Memory B cell (primary cell): Measurements from ENCODE around the gene GRXCR2.

ENCODE experiments used
- ATAC-seq: fragments of 150-1000 bp; cut with Tn5 transposase; 2 replicates; pipeline ENCODE4 v1.10.0; 2021; ENCODE audit warnings: low read depth, mild to moderate bottlenecking, moderate library complexity
- DNase-seq, 2 donors: peaks; one replicate each; pipeline ENCODE4 v3.0.0; 2022; ENCODE audit warnings: low spot score in 2 of 2
- H3K27ac Mint-ChIP-seq: one replicate; pipeline ENCODE4 v1.8.0; 2022; ENCODE audit warnings: mild to moderate bottlenecking, moderate library complexity, mixed read lengths
- H3K27me3 Mint-ChIP-seq: one replicate; pipeline ENCODE4 v1.8.0; 2022; ENCODE audit warnings: mixed read lengths
- H3K36me3 Mint-ChIP-seq: one replicate; pipeline ENCODE4 v1.8.0; 2022; ENCODE audit warnings: mild to moderate bottlenecking, mixed read lengths
- H3K4me1 Mint-ChIP-seq: one replicate; pipeline ENCODE4 v1.8.0; 2022; ENCODE audit warnings: mixed read lengths
- H3K4me3 Mint-ChIP-seq: one replicate; pipeline ENCODE4 v1.8.0; 2022; ENCODE audit warnings: mild to moderate bottlenecking, moderate library complexity, mixed read lengths
- H3K9me3 Mint-ChIP-seq: one replicate; pipeline ENCODE4 v1.8.0; 2022; ENCODE audit warnings: mixed read lengths

Gene GRXCR2

GRCh38 chr5:145872914-145873313, at the start of gene GRXCR2:
GRXCR2 (minus strand) TSS chr5:145873014; CDS start chr5:145872968, 46 bp downstream.
- ATAC-seq (no peak), DNase-seq (no peak)
- H3K27me3 Mint-ChIP-seq = peaks cover 9% of the 10 kb centered on the region
- no peak within 1 kb of the TSS for H3K4me3 Mint-ChIP-seq
- no peaks in the 10 kb centered on the region for H3K4me1 Mint-ChIP-seq
- H3K27ac Mint-ChIP-seq = no peak within 1 kb of the TSS
- no peaks in the 10 kb centered on the region for H3K9me3 Mint-ChIP-seq
- H3K36me3 Mint-ChIP-seq = no peaks in the 10 kb centered on the region

GRCh38 chr5:145922059-145922458, 49.2 kb upstream of the GRXCR2 start:
- no peak for ATAC-seq
- Mint-ChIP-seq H3K4me1 (no peaks in the 10 kb centered on the region), H3K27me3 (peaks cover 1% of the 10 kb centered on the region)

GRCh38 chr5:145921211-145921610, 48.4 kb upstream of the GRXCR2 start:
- no peaks in the 10 kb centered on the region for H3K4me1 Mint-ChIP-seq
- peaks cover 1% of the 10 kb centered on the region for H3K27me3 Mint-ChIP-seq
- H3K4me3 Mint-ChIP-seq = no peak overlapping the region
- ATAC-seq = no peak
- H3K36me3 Mint-ChIP-seq = no peaks in the 10 kb centered on the region
- no peak overlapping the region for H3K27ac Mint-ChIP-seq
- H3K9me3 Mint-ChIP-seq = no peaks in the 10 kb centered on the region
- DNase-seq = no peak

More at GRCh38 chr5:145922059-145922458, 49.2 kb upstream of the GRXCR2 start:
- DNase-seq = no peak
- Mint-ChIP-seq H3K4me3 (no peak overlapping the region), H3K27ac (no peak overlapping the region), H3K9me3 (no peaks in the 10 kb centered on the region), H3K36me3 (no peaks in the 10 kb centered on the region)

- Mint-ChIP-seq H3K27me3 (peaks cover 1% of the 10 kb centered on the region), H3K9me3 (no peaks in the 10 kb centered on the region)
Measured at GRCh38 chr5:145920542-145921210, 47.9 kb upstream of the GRXCR2 start.

GRCh38 chr5:145919413-145919812, 46.6 kb upstream of the GRXCR2 start:
- H3K27ac Mint-ChIP-seq = no peak overlapping the region
- no peak overlapping the region for H3K4me3 Mint-ChIP-seq
- peaks cover 3% of the 10 kb centered on the region for H3K4me1 Mint-ChIP-seq
- H3K9me3 Mint-ChIP-seq = no peaks in the 10 kb centered on the region
- ATAC-seq = no peak
- H3K27me3 Mint-ChIP-seq = peaks cover 3% of the 10 kb centered on the region
- no peak for DNase-seq
- no peaks in the 10 kb centered on the region for H3K36me3 Mint-ChIP-seq

More at GRCh38 chr5:145920542-145921210, 47.9 kb upstream of the GRXCR2 start:
- peaks cover 3% of the 10 kb centered on the region for H3K4me1 Mint-ChIP-seq
- H3K36me3 Mint-ChIP-seq = no peaks in the 10 kb centered on the region
- no peak overlapping the region for H3K4me3 Mint-ChIP-seq
- no peak overlapping the region for H3K27ac Mint-ChIP-seq
- ATAC-seq (no peak), DNase-seq (no peak)

GRCh38 chr5:145918397-145918796, 45.6 kb upstream of the GRXCR2 start:
- DNase-seq (no peak), ATAC-seq (no peak)
- no peak overlapping the region for H3K4me3 Mint-ChIP-seq
- H3K36me3 Mint-ChIP-seq = no peaks in the 10 kb centered on the region
- no peak overlapping the region for H3K27ac Mint-ChIP-seq
- no peaks in the 10 kb centered on the region for H3K9me3 Mint-ChIP-seq
- H3K27me3 Mint-ChIP-seq = peaks cover 3% of the 10 kb centered on the region
- peaks cover 3% of the 10 kb centered on the region for H3K4me1 Mint-ChIP-seq

- no peaks in the 10 kb centered on the region for H3K36me3 Mint-ChIP-seq
- H3K4me1 Mint-ChIP-seq = peaks cover 3% of the 10 kb centered on the region
- no peaks in the 10 kb centered on the region for H3K9me3 Mint-ChIP-seq
- DNase-seq (no peak), ATAC-seq (no peak)
- H3K4me3 Mint-ChIP-seq = no peak overlapping the region
- no peak overlapping the region for H3K27ac Mint-ChIP-seq
- H3K27me3 Mint-ChIP-seq = peaks cover 3% of the 10 kb centered on the region
Measured at GRCh38 chr5:145917288-145917687, 44.5 kb upstream of the GRXCR2 start.

- Mint-ChIP-seq H3K9me3 (no peaks in the 10 kb centered on the region), H3K36me3 (no peaks in the 10 kb centered on the region), H3K27me3 (peaks cover 2% of the 10 kb centered on the region), H3K4me1 (peaks cover 3% of the 10 kb centered on the region), H3K27ac (no peak overlapping the region), H3K4me3 (no peak overlapping the region)
- ATAC-seq (no peak), DNase-seq (no peak)
Measured at GRCh38 chr5:145915970-145916638, 43.3 kb upstream of the GRXCR2 start.

- H3K27ac Mint-ChIP-seq = no peak overlapping the region
Measured at GRCh38 chr5:145913701-145914100, 40.9 kb upstream of the GRXCR2 start.

GRCh38 chr5:145912594-145912993, 39.8 kb upstream of the GRXCR2 start:
- Mint-ChIP-seq H3K27ac (no peak overlapping the region), H3K36me3 (no peaks in the 10 kb centered on the region)

More at GRCh38 chr5:145913701-145914100, 40.9 kb upstream of the GRXCR2 start:
- peaks cover 3% of the 10 kb centered on the region for H3K4me1 Mint-ChIP-seq
- peaks cover 2% of the 10 kb centered on the region for H3K27me3 Mint-ChIP-seq
- no peaks in the 10 kb centered on the region for H3K36me3 Mint-ChIP-seq
- H3K4me3 Mint-ChIP-seq = no peak overlapping the region
- H3K9me3 Mint-ChIP-seq = no peaks in the 10 kb centered on the region
- ATAC-seq (no peak), DNase-seq (no peak)

GRCh38 chr5:145912019-145912418, 39.2 kb upstream of the GRXCR2 start:
- ATAC-seq (no peak), DNase-seq (no peak)
- Mint-ChIP-seq H3K4me1 (peaks cover 3% of the 10 kb centered on the region), H3K36me3 (no peaks in the 10 kb centered on the region), H3K9me3 (no peaks in the 10 kb centered on the region), H3K27ac (no peak overlapping the region), H3K4me3 (no peak overlapping the region), H3K27me3 (peaks cover 2% of the 10 kb centered on the region)

More at GRCh38 chr5:145912594-145912993, 39.8 kb upstream of the GRXCR2 start:
- H3K4me1 Mint-ChIP-seq = peaks cover 3% of the 10 kb centered on the region
- H3K27me3 Mint-ChIP-seq = peaks cover 2% of the 10 kb centered on the region
- no peak for ATAC-seq
- H3K9me3 Mint-ChIP-seq = no peaks in the 10 kb centered on the region
- no peak for DNase-seq
- no peak overlapping the region for H3K4me3 Mint-ChIP-seq

GRCh38 chr5:145911164-145911563, 38.4 kb upstream of the GRXCR2 start:
- Mint-ChIP-seq H3K27me3 (peaks cover 5% of the 10 kb centered on the region), H3K9me3 (no peaks in the 10 kb centered on the region), H3K4me1 (peaks cover 3% of the 10 kb centered on the region), H3K36me3 (no peaks in the 10 kb centered on the region), H3K27ac (no peak overlapping the region), H3K4me3 (no peak overlapping the region)
- DNase-seq = no peak
- no peak for ATAC-seq

- Mint-ChIP-seq H3K4me1 (no peaks in the 10 kb centered on the region), H3K36me3 (no peaks in the 10 kb centered on the region), H3K27ac (no peak overlapping the region), H3K27me3 (peaks cover 4% of the 10 kb centered on the region), H3K9me3 (no peaks in the 10 kb centered on the region), H3K4me3 (no peak overlapping the region)
- DNase-seq (no peak), ATAC-seq (no peak)
Measured at GRCh38 chr5:145908206-145908960, 35.6 kb upstream of the GRXCR2 start.

GRCh38 chr5:145906401-145906800, 33.6 kb upstream of the GRXCR2 start:
- H3K9me3 Mint-ChIP-seq = peaks cover 2% of the 10 kb centered on the region
- H3K4me3 Mint-ChIP-seq = no peak overlapping the region
- peaks cover 4% of the 10 kb centered on the region for H3K27me3 Mint-ChIP-seq
- H3K36me3 Mint-ChIP-seq = no peaks in the 10 kb centered on the region
- DNase-seq (no peak), ATAC-seq (no peak)
- no peak overlapping the region for H3K27ac Mint-ChIP-seq
- no peaks in the 10 kb centered on the region for H3K4me1 Mint-ChIP-seq
